Esophagus muscularis mucosa (tissue), 4 donors: ENCODE results near the gene MTMR2.

Experiments
- CTCF ChIP-seq, 3 experiments: fragments of 200-600 bp in 2 of 3; fragments of 450-650 bp in 1 of 3; sonication (generic) in 2 of 3; IDR thresholded peaks; one replicate each; pipeline ENCODE4 v1.5.1; 2017 to 2019; ENCODE audit warnings: antibody characterized with exemption in 3 of 3, mild to moderate bottlenecking in 2 of 3, moderate library complexity in 1 of 3
- EP300 ChIP-seq: sonication (generic); formaldehyde crosslinking; IDR thresholded peaks from one replicate; pipeline ENCODE4 v1.6.1; 2017; ENCODE audit warnings: antibody characterized with exemption
- POLR2A ChIP-seq: fragments of 450-650 bp; IDR thresholded peaks from one replicate; pipeline ENCODE4 v1.6.1; 2017; ENCODE audit warnings: antibody characterized with exemption, moderate library complexity, mild to moderate bottlenecking, low read depth
- POLR2AphosphoS5 ChIP-seq, 2 donors: sonication (generic); formaldehyde crosslinking; IDR thresholded peaks; one replicate each; pipeline ENCODE4 v1.6.1; 2017; ENCODE audit warnings: antibody characterized with exemption in 2 of 2

- TF ChIP-seq CTCF (IDR thresholded peaks at IDR 0.05) (no peak), POLR2A (no peak), POLR2AphosphoS5 (IDR thresholded peaks at IDR 0.05) (no peak), EP300 (no peak)
Measured at GRCh38 chr11:95888852-95889251, 35.1 kb downstream of the MTMR2 start.
